NOMO-1 treated with DMSO at 0.1 percent for 48 hours (cell line): ENCODE data around the gene PHC1.

Source experiments
- DNase-seq: peaks from one replicate; lab custom pipeline; 2025; ENCODE audit not compliant: unreplicated experiment; lab: John Stamatoyannopoulos, UW

The PHC1 gene

DNA sequence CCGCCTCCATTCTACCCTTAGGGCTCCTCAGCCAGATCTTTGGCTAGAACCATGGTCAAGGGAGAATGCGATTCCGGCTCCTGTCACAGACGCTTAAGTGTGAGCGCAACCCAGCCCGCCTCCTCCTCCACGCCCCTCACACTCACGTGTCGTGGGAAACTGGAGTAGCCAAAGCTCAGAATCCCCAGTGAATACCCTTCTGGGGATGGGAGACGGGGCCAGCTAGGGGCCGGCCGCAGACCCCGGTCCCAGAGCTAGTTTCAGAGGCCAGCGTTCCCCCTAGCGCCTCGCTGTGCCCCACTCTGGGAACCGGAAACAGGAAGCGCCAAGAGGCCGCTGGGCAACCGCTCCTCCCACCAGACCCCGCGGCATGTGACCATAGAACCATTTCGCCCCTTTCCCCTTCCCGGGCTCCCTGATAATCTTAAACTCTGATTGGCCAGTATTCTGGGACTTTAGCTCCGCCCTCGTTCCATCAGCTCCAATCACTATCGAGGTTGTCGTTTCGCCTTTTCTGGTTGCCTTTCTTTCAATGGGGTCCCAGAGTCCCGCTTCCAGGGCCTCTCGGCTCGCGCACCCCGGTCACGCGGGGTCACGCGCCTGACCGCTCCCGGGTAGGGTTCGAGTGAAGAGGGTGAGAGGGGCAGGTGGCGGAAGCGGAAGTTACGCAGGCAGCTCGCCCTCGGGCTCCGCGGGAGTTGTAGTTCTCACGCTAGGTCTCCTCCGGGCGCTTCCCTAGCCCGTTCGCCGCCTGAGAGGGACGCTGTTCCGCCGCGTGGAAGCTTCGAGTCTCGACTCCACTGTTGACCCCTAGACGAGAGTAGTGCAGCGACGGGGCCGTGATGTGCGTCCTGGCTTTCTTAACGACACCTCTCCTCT, 35.3 kb downstream of the PHC1 start, which contains the start of gene M6PR:
Gene M6PR (minus strand): TSS at position 304 of the 879 bp plus-strand sequence. CDS start 3,241 bp downstream, outside the sequence.
- DNase-seq = peak; percentile 100

DNA sequence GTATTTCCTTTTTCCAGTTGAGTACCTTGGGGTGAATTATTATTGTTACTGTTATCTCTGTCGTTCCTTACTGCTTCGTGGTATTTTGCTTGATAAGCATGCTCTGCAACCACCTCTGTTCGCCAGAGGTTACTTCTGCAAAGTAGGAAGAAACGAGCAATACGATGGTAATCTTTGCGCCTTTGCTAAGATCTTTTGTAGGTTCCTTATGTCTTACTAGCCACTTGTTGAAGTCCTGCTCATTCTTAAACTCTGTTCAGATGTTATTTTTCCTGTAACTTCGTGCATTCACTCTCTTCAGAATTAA, 35.9 kb downstream of the PHC1 start:
- peak; percentile 83 for DNase-seq

DNA sequence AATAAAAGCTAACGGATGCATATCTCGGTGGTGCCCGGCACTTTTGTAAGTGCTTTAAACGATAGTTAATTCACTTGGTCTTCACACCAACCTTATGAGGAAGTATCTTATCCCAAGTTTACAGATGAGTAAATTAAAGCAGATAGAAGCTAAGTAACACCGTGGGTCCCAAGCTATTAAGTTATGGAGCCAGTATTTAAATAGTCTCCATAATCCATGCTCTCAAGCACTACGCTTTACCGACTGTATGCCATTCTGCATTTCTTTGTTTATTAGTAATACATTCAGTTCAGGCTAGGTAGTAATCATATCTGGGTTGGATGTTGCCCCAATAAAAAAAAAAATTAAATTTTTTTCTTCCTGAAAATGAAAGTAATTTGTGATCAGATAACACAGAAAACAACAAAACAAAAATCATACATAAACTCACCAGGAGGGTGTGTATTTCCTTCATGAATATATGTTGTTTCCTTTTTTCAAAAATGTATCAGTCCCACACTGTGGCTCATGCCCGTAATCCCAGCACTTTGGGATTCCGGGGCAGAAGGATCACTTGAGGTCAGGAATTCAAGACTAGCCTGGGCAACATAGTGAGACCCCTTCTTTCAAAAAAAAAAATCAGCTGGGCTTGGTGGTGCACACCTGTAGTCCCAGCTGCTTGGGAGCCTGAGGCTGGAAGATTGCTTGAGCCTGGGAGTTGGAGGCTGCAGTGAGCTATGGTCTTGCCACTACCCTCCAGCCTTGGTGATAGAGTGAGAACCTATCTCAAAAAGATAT, 36.6 kb downstream of the PHC1 start:
- DNase-seq = peak; percentile 43

DNA sequence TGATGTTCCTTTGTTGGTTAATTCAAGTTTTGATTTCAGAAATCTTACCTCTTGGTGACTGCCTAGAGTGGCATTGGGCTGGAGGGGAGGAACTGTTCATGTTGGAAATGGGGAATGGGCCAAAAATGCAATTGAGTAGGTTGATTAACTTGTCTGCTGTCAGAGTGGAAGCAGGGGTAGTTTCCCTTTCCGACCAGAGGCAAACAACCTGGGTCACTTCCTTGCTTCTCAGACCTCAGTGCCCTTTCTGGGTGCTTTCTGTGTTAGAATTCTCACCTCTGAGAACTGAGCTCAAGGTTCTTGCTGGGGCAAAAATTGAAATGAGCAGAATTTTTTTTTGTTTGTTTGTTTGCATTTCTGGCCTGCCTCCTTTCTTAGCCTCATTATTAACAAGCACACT, 37.4 kb downstream of the PHC1 start:
- DNase-seq = peak; percentile 0

DNA sequence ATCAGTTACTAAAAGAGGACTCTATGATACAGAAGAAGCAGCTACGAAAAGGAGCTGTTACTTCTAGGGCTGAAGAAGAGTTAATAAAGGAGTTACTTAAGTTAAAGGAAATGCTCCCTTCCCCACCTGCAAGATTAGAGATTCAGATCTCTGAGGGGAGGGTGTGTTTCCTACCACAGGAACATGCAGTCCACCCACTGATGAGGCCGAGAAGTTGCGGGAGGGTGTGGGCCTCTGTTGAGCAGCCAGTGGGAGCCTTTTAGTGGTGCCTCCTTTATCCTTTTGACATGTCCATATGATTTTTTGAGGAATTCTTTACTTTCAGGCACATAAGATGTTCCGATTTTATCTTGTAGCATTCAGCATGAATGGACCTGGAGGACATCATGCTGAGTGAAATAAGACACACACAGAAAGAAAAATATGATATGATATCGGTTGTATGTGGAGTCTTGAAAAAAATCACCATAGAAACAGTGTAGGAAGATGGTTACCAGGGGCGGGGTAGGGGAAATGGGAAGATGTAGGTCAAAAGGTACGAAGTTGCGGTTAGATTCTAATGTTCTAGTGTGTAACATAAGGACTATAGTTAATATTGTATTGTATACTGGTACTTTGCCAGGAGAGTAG, 39.6 kb downstream of the PHC1 start:
- DNase-seq = no peak

DNA sequence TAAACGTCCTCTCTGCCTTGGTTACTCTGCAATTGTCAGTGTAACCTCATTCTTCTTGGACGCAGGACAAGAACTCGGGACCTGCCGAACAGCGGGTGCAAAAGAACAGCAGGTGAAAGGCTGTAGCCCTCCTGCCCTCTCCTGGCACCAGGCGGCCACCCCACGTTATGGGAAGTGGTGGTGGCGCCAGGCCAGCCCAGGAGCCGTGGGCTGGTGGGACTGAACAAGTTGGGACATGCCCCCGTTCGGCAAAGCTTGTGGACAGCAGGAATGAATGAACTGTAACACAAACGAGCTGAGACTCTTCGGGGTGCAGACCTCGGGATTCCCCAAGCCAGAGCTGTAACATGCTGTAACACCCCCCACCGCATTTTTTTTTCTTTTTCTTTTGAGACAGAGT, 41.8 kb downstream of the PHC1 start:
- DNase-seq = no peak

DNA sequence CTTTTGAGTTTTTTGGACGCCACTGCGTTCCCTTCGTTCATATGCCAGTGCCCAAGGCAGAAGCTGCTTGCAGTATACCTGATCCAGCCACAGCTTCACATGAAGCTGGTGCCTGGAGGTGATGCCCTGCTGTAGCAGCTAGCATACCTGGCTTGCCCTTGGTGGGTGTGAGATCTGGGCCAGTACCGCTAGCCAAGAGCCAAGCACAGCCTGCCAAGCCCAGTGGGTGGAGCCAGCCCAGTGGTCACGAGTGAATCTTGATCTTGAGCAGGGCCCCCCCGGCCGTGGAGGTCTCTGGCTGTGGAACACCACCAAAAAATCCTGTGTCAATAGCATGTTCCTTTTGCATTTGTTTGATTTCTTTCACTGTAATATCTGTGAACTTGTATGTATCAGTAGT, 42.5 kb downstream of the PHC1 start:
- no peak for DNase-seq

DNA sequence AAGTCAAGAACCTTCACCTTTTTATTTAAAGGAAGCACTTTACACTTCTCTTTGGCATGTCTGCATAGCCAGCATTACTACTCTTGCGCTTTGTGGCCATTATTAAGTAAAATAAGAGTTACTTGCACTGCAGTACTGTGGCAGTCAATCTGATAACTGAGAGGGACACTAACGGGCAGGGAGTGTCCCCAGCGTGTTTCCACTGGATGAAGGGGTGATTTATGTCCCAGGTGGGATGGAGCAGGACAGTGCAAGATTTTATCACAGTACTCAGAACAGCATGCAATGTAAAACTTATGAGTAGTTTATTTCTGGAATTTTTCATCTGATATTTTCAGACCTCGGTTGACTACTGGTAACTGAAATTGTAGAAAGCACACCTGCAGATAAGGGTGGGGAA, 43.3 kb downstream of the PHC1 start:
- no peak for DNase-seq

DNA sequence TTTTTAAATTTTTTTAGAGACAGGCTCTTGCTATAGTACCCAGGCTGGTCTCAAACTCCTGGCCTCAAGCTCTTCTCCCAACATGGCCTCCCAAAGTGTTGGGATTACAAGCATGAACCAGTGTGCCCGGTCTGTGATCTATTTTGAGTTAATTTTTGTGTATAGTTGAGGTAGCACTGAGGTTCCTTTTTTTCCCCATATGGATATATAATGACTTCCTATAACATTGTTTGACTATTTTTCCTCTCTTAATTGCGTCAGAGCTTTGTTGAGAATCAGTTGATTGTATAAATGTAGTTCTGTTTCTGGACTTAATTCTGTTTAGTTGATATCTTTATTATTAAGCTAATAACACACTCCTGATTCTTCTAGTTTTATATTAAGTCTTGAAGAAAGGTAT, 43.8 kb downstream of the PHC1 start:
- peak; percentile 51 for DNase-seq

DNA sequence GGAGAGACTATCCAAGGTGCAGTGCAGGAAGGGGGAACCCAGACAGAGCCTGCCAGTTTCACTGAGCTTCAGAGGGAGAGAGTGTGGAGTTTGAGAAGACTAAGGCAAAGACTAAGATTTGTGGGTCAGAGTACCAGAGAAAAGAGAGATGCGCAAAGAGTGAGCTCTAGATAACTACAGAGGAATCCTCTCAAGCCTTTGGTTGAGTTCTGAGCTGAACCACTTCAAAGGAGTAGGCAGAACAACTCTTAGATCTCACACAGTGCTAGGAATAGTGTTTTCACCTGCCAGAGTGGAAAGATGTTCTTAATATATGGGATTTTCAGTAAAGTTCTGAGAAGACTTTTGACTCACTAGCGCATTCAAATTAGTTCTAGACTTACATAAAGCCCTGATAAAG, 45.9 kb downstream of the PHC1 start:
- no peak for DNase-seq

DNA sequence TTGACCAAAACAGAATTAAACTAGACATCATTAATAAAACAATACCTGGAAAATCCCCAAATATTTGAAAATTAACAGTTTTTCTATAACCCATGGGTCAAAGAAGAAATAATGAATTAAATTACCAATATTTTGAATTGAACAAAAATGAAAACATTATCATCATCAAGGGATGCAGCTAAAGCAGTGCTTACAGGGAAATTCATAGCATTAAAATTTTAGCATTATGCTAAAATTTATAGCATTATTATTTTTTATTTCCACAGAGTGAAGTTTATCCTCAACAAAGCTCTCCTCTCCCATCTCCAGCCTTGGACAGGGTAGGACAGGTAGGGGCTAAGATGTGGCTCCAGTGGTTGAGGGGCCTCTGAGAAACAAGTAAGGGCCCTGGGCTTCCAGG, 54.5 kb downstream of the PHC1 start:
- DNase-seq = no peak

DNA sequence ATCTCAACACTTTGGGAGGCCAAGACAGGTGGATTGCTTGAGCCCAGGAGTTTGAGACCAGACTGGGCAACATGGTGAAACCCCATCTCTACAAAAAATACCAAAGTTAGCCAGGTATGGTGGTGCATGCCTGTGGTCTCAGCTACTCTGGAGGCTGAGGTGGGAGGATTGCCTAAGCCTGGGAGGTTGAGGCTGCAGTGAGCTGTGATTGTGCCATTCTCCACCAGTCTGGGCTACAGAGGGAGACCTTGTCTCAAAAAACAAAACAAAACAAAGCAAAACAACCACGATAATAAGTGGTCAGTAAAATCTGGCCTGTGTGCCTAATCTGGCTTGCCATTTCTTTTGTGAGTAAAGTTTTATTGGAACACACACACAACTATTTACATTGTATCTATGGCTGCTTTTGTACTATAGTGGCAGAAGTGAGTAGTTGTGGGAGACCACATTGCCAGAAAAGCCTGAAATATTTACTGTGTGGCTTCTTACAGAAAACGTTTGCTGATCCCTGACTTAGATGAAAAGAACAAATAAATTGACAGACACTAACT, 55.6 kb downstream of the PHC1 start:
- no peak for DNase-seq

DNA sequence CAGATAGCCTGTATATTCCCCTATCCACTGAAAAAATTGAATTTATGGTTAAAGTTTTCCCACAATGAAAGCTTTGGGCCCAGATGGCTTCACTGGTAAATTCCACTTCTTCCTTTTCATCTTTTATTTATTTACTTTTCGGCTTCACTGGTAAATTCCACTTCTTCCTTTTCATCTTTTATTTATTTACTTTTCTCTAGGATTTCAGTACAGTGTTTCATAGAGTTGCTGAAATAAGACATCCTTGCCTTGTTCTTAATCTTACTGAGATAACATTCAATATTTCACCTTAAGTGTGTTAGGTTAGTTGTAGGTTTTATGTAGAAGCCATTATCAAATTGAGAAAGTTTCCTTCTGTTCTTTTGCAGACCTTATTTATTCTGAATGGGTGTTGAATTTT, 56.1 kb downstream of the PHC1 start:
- DNase-seq = no peak

DNA sequence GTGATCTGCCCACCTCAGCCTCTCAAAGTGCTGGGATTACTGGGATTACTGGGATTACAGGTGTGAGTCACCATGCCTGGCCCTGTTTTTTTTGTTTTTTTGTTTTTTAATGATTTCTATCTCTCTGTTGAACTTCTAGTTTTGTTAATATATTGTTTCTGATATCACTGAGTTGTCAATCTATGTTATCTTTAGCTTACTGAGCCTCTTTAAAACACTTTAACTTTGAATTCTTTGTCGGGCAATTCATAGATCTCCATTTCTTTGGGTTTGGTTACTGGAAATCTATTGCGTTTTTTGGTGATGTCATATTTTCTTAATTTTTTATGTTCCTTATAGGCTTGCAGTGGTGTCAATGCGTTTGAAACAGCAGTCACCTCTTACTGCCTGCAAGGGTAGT, 65.8 kb downstream of the PHC1 start:
- no peak for DNase-seq

DNA sequence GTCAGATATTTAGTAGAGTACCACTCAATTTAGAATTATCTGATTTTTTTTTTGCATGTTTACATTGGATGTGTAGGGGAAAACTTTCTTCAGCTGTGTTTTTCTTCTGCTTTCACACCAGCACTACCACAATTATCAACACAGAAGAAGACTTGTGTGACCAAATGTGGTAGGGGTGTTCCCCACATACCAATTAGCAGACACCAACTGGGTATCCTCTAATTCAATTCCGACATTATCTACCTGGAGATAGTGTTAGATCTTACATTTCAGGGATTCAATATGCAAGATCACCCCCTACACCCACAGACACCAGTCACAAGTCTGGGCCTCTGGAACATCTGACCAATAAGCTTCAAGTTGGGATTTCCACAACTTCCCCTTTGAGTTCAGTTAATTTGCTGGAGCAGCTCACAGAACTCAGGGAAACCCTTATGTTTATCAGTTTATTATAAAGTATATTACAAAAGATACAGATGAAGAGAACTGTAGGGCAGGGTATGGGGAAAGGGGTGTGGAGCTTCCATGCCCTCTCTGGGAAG, 71.0 kb downstream of the PHC1 start:
- DNase-seq = no peak

DNA sequence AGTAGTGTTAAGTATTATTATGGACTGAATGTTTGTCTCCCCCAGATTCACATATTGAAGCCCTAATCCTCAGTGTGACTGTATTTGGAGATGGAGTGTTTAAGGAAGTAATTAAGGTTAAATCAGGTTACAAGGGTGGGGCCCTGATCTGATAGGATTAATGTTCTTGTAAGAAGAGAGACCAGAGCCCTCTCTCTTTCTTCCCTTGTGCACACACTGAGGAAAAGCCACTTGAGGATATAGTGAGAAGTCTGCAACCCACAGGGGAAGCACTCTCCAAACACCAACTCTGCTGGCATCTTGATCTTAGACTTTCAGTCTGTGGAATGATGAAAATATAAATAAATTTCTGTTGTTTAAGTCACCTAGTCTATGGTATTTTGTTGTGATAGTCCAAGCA, 72.9 kb downstream of the PHC1 start:
- peak; percentile 17 for DNase-seq

DNA sequence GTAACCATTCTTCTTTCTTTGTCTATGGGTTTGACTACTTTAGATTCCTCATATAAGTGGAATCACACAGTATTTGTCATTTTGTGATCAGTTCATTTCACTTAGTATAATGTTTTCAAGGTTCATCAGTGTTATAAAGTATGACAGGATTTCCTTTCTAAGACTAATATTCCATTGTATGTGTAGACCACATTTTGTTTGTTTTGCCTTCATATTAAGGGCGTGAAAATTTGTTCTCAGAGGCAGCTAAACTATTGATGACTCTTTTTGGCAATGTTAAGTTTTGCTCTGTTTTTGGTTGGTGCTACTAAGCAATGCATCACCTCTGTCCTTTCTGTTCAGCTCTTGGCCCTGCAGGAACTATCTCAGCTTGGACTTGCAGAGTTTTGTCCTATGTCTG, 73.4 kb downstream of the PHC1 start:
- DNase-seq = no peak

DNA sequence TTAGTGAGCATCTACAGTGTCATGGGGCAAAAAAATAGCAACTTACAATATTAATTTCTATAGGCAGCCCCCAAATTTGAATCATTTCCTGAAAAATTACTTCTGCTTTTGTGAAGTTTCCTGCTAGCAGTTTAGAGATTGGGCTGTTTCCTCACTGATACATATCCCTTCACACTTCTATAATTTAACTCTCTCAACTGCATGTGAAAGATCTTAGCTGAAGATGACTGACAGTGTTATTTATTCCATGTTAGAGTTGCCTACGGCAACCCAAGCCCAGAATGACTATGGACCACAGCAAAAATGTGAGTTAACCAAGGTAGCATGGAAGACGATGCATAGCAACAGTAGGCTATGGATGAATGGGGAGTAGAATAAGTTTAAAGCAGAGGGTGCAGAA, 75.1 kb downstream of the PHC1 start, which contains the start of gene KLRG1:
Gene KLRG1 (plus strand): TSS at position 134 of the 400 bp plus-strand sequence. CDS start 90 bp downstream, at position 224.
- DNase-seq = peak; percentile 73
